Muscle of leg (tissue), 11 donors: ENCODE measurements around the gene RNF121. TPM values are rescaled to one million over a fixed set of nuclear protein-coding genes. Genes with fewer than 3 reads are reported as not detected.

ENCODE experiments used
- DNase-seq: peaks from one replicate; pipeline ENCODE4 v3.0.0; 2013
- H3K27ac ChIP-seq: one replicate; pipeline ENCODE4 v1.5.1; 2013; ENCODE audit warnings: mild to moderate bottlenecking, low read length, control low read depth
- H3K27me3 ChIP-seq: one replicate; pipeline ENCODE4 v1.6.1; 2013; ENCODE audit warnings: low read length; ENCODE audit not compliant: control insufficient read depth, insufficient read depth
- H3K36me3 ChIP-seq: one replicate; pipeline ENCODE4 v1.6.1; 2013; ENCODE audit warnings: low read length; ENCODE audit not compliant: control insufficient read depth, insufficient read depth
- H3K4me1 ChIP-seq: one replicate; pipeline ENCODE4 v1.6.1; 2013; ENCODE audit warnings: low read length; ENCODE audit not compliant: control insufficient read depth, insufficient read depth
- H3K4me3 ChIP-seq: one replicate; pipeline ENCODE4 v1.5.1; 2013; ENCODE audit warnings: low read length, control low read depth
- H3K9me3 ChIP-seq: replicated peaks from 2 replicates; pipeline ENCODE4 v1.6.1; 2013; ENCODE audit warnings: low read depth, low read length; ENCODE audit not compliant: control insufficient read depth
- WGBS: methylation state at CpG from one replicate; pipeline ENCODE4 v1.1.5; 2013; ENCODE audit warnings: missing lambda C conversion rate; ENCODE audit not compliant: insufficient coverage; 5-methylcytosine and 5-hydroxymethylcytosine counted together
- polyA plus RNA-seq, 8 donors: library from polyadenylated mRNA; unstranded; fragments of 120-200 nt; gene quantifications; one replicate each; pipeline versions ENCODE4 v1.2.1 to v1.2.3, GENCODE V29; 2013; ENCODE audit warnings: inconsistent platforms in 1 of 8, low replicate concordance in 1 of 8; ENCODE audit not compliant: insufficient read length in 8 of 8, insufficient read depth in 1 of 8
- total RNA-seq: library from RNA; stranded (reverse); fragments of 120-200 nt; gene quantifications from one replicate; pipeline ENCODE4 v1.2.4, GENCODE V29; 2013

The RNF121 gene
- total and polyA plus RNA-seq, 9 donors: 24.1 to 35.7 (median 32.4) TPM

DNA sequence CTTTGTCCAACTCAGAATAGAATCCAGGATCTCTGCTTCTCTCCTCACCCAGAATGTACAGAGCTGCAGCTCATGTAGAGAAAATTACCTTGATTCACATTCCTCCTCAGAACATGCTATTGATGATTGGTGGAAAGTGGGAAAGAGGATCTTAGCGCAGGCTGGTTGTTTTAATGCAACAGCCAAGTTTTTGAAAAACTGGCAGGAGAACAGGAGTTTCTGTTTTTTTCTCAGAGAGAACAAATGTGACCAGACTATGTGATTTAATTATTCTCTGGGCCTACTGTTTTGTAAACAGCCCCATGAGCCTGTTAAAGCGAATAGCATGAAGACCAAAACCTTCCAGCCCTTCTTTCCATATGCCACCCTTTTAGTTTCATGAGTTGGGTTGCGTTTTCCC lies 50.8 kb downstream of the RNF121 start:
- DNase-seq: no peak
- peaks cover 2% of the 10 kb centered on the region for H3K4me1 ChIP-seq
- no peaks in the 10 kb centered on the region for H3K9me3 ChIP-seq
- WGBS: no CpG with 5 or more reads among the region's 3 CpGs
- no peaks in the 10 kb centered on the region for H3K27me3 ChIP-seq
- H3K27ac ChIP-seq: no peak overlapping the region
- H3K36me3 ChIP-seq: peaks cover 29% of the 10 kb centered on the region
- no peak overlapping the region for H3K4me3 ChIP-seq

DNA sequence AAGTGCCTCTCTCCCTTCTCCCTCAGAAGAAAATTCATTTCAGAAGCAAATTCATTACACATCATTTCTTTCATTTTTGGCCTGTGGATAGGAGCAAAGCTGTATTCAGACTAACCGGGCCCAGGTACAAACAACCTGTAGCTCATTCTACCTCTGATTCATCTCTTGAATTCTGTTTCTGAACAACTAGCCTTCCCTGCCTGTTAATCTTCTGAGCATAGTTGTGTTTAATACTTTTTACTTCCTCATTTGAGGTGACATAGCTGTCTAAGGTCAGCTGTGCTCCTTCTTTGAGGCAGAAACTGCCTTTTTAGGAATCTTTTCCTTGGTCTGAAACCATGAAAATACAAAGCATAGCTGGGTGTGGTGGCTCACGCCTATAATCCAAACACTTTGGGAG lies 57.3 kb downstream of the RNF121 start:
- WGBS: 86% methylated on average over 1 of the region's 2 CpGs
- no peak for DNase-seq
- Histone ChIP-seq H3K9me3 (no peaks in the 10 kb centered on the region), H3K4me1 (peaks cover 7% of the 10 kb centered on the region), H3K36me3 (peaks cover 43% of the 10 kb centered on the region), H3K4me3 (no peak overlapping the region), H3K27ac (no peak overlapping the region), H3K27me3 (no peaks in the 10 kb centered on the region)

DNA sequence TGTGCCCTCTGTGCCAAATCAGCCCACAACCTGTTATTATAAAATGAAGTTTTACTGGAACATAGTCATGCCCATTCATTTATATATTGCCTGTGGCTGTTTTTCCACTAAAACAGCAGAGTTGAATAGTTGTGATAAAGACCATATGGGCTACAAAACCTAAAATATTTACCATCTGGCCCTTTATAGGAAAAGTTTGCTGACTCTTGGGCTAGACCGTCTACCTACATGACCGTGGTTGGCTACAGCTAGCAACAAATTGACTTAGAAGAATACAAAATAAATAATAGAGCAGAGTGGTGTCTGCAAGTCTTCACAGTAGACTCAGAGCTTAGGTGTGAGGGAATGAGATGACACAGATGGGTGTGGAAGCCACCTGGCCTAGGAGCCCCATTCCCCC lies 58.7 kb downstream of the RNF121 start:
- DNase-seq: no peak
- no CpG with 5 or more reads among the region's 2 CpGs for WGBS
- Histone ChIP-seq H3K4me1 (peaks cover 7% of the 10 kb centered on the region), H3K9me3 (no peaks in the 10 kb centered on the region), H3K4me3 (no peak overlapping the region), H3K36me3 (peaks cover 42% of the 10 kb centered on the region), H3K27ac (no peak overlapping the region), H3K27me3 (no peaks in the 10 kb centered on the region)

DNA sequence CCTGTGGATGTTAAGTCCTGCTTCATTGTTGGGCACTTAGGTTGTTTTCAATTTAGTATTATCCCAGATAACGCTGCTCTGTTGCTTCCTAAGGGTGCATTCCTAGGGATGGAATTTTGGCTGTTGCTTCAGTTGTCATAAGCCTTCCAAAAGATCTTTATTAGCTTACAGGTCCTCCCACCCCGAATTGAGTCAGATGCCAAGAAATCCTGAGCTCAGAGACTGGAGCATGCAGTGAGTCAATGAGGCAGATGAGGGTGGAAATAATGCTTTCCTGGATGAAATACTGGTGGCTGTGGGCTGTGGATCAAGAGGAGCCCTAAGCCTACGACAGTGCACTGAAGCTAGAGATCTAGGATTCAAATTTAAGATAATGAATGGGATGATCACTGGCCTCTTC lies 59.2 kb downstream of the RNF121 start:
- peak; percentile 83 for DNase-seq
- Histone ChIP-seq H3K36me3 (peaks cover 40% of the 10 kb centered on the region), H3K4me1 (peaks cover 7% of the 10 kb centered on the region), H3K4me3 (no peak overlapping the region), H3K9me3 (no peaks in the 10 kb centered on the region), H3K27ac (no peak overlapping the region), H3K27me3 (no peaks in the 10 kb centered on the region)
- 21% methylated on average over 2 of the region's 3 CpGs for WGBS

DNA sequence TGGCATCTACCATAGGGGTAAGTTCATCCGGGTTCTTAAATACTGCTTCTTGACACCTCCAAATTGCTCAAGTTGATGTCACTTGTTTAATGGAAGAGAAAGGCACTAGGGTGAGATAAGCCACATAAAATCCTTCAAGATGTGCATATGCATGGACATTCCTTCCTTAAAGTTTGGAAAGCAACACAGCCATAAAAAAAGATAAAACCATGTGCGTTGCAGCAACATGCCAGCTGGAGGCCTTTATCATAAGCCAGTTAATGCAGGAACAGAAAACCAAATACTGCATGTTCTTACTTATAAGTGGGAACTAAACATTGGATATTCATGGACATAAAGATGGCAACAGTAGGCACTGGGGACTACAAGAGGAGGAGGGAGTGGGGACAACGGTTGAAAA lies 61.9 kb downstream of the RNF121 start:
- Histone ChIP-seq H3K9me3 (no peaks in the 10 kb centered on the region), H3K27me3 (no peaks in the 10 kb centered on the region), H3K4me1 (peaks cover 7% of the 10 kb centered on the region), H3K4me3 (no peak overlapping the region), H3K36me3 (peaks cover 40% of the 10 kb centered on the region), H3K27ac (no peak overlapping the region)
- 100% methylated on average over 1 of the region's 3 CpGs for WGBS
- no peak for DNase-seq

DNA sequence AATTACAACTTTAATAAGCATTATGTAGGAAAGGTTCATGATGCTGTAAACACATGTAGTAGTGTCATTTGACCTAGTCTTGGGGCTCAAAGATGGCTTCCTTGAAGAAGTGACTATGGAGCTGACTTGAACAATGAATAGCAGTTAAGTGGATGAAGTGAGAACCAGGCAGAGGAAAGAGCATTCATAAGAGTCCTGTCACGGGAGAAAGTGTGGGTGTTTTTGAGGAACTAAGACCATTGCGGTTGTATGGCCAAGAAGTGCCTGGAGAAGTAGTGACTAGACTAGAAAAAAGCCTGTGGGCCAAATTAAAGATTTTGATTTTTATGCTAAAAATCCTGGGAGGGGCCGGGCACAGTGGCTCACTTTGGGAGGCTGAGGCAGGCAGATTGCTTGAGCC lies 62.6 kb downstream of the RNF121 start:
- no peaks in the 10 kb centered on the region for H3K27me3 ChIP-seq
- H3K4me3 ChIP-seq: no peak overlapping the region
- no peak overlapping the region for H3K27ac ChIP-seq
- H3K9me3 ChIP-seq: no peaks in the 10 kb centered on the region
- peak; percentile 73 for DNase-seq
- peaks cover 11% of the 10 kb centered on the region for H3K4me1 ChIP-seq
- peaks cover 46% of the 10 kb centered on the region for H3K36me3 ChIP-seq
- 70% methylated on average over 1 of the region's 3 CpGs for WGBS

DNA sequence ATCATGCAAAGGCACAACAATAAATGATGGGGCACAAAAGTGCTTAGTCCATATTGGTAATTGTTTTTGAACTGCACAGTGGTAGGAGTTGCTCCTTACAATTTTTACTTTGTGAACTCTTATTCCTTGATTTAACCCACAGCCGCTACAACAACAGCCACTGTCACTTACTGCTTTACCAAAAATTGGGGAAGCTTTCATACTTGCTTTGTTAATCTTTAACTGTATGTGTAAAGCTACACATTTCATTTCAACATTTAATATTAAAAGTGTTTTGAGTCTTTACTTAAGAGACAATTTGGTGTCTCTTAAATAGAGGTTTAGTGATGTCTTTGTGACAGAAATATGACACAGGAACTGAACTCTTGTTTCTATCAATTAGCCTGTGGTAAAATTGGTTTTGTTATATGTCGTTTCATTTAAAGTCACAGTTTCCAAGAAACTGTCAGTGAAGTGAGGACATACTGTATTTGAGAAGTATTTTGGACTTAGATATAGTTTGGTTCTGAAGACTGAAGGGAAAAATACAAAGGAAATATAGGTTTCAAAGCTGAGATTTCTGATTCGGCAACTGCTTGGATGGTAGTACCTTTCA lies 63.4 kb downstream of the RNF121 start:
- Histone ChIP-seq H3K27ac (no peak overlapping the region), H3K36me3 (peaks cover 48% of the 10 kb centered on the region), H3K27me3 (no peaks in the 10 kb centered on the region), H3K9me3 (no peaks in the 10 kb centered on the region), H3K4me3 (no peak overlapping the region), H3K4me1 (peaks cover 17% of the 10 kb centered on the region)
- 88% methylated on average over 2 of the region's 3 CpGs for WGBS
- DNase-seq: no peak

DNA sequence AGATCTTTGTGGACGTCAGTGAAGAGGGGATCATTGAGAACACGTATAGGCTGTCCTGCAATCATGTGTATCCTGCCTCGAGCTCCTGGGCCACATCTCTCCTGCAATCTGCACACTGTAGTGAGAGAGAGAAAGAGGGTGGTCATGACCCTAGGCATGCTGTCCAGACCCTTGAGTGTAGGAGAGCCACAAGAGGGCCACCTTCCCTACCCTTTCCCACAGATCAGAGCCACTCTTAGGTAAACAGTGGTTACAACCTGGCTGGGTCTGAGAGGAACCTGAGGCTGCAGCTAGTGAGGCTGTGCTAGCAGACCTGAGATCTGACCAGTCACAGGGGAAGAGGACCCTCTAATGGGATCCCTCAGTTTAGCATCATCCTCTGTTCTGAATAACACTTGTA lies 65.9 kb downstream of the RNF121 start:
- peaks cover 24% of the 10 kb centered on the region for H3K4me1 ChIP-seq
- H3K9me3 ChIP-seq: no peaks in the 10 kb centered on the region
- DNase-seq: no peak
- peaks cover 49% of the 10 kb centered on the region for H3K36me3 ChIP-seq
- no peak overlapping the region for H3K27ac ChIP-seq
- no peak overlapping the region for H3K4me3 ChIP-seq
- H3K27me3 ChIP-seq: no peaks in the 10 kb centered on the region
- WGBS: no CpG with 5 or more reads among the region's 3 CpGs

DNA sequence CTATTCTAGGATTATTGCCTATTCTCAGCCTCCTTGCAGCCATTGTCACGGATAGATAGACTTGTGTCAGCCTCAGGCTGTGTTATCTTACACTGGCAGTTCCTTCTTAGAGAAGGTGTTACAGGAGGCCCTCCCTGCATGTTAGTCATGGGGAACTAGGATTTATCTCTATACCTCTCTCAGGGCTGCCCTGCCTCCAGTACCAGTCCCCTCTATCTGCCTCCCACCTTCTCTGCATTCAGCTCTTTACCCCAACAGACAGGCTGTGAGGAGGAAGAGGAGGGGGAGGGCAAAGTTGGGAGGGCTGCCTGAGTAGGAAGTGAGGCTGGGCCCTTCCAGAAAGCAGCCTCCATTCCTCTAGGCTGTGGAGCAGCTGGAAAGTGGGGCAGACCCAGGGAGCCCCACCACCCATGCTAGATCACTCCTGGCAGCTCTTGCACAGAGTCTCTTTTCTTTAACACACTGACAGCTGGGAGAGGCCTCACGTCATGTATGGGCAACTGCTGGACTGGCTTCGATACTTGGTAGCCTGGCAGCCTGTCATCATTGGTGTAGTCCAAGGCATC lies 67.0 kb downstream of the RNF121 start:
- no CpG with 5 or more reads among the region's 3 CpGs for WGBS
- H3K4me3 ChIP-seq: no peak overlapping the region
- peak overlapping the region; percentile 42 for H3K27ac ChIP-seq
- H3K9me3 ChIP-seq: no peaks in the 10 kb centered on the region
- H3K4me1 ChIP-seq: peaks cover 31% of the 10 kb centered on the region
- no peak for DNase-seq
- H3K36me3 ChIP-seq: peaks cover 49% of the 10 kb centered on the region
- no peaks in the 10 kb centered on the region for H3K27me3 ChIP-seq

DNA sequence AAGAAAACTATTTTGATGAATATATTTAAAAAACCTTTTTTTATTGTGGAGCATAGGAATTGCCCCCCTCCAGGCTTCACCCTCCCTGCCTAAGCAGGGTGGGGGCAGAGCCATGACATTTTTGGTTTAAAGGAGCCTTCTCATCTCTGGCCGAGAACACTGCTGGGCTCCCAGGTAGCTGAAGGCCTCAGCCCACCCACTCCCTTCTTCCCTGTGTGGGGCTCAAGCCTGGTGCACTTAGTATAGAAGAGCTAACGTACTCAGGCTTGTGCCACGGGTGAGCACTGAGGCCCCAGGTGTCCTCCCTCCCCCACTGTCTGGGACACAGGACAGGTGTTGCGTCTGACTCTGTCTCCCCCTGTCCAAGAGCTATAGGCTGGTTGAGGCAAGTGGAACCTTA lies 67.7 kb downstream of the RNF121 start:
- peak overlapping the region; percentile 20 for H3K27ac ChIP-seq
- no peaks in the 10 kb centered on the region for H3K27me3 ChIP-seq
- peaks cover 38% of the 10 kb centered on the region for H3K4me1 ChIP-seq
- H3K9me3 ChIP-seq: no peaks in the 10 kb centered on the region
- no peak for DNase-seq
- peaks cover 54% of the 10 kb centered on the region for H3K36me3 ChIP-seq
- WGBS: 100% methylated on average over 1 of the region's 4 CpGs
- H3K4me3 ChIP-seq: no peak overlapping the region

DNA sequence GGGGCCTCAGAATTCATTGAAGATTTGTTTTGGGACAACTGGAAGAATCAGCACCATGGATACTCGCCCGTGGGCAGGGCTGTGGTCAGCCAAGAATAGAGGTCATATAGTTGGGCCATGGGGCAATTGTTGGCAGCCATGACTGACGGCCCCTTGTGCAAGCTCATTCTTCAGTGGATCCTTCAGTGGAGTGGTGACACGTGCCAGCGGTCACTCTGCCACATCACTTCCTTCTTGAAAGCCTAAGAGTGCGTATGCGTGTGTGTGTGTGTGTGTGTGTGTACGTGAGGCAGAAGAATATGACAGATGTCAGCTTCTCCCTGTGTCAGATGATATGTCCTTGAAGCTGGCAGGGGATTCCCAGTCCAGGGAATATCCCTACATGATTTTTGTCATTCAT lies 68.1 kb downstream of the RNF121 start:
- no peaks in the 10 kb centered on the region for H3K9me3 ChIP-seq
- H3K4me3 ChIP-seq: no peak overlapping the region
- no peak overlapping the region for H3K27ac ChIP-seq
- 88% methylated on average over 3 of the region's 8 CpGs for WGBS
- peaks cover 43% of the 10 kb centered on the region for H3K4me1 ChIP-seq
- peak; percentile 64 for DNase-seq
- H3K36me3 ChIP-seq: peaks cover 57% of the 10 kb centered on the region
- no peaks in the 10 kb centered on the region for H3K27me3 ChIP-seq
